GM21717 (cell line): Measurements from ENCODE around the gene RAD51B.
"Not testable (repeated sequence)": the region's sequence is repeated elsewhere in the genome, so short reads cannot be mapped to it uniquely, and the experiment has no call there.

ENCODE experiments used
- ATAC-seq: cut with Tn5 transposase; IDR thresholded peaks from one replicate; pipeline ENCODE4 v1.9.1; 2021; ENCODE audit warnings: mild to moderate bottlenecking, moderate library complexity; ENCODE audit not compliant: unreplicated experiment

Gene RAD51B

DNA sequence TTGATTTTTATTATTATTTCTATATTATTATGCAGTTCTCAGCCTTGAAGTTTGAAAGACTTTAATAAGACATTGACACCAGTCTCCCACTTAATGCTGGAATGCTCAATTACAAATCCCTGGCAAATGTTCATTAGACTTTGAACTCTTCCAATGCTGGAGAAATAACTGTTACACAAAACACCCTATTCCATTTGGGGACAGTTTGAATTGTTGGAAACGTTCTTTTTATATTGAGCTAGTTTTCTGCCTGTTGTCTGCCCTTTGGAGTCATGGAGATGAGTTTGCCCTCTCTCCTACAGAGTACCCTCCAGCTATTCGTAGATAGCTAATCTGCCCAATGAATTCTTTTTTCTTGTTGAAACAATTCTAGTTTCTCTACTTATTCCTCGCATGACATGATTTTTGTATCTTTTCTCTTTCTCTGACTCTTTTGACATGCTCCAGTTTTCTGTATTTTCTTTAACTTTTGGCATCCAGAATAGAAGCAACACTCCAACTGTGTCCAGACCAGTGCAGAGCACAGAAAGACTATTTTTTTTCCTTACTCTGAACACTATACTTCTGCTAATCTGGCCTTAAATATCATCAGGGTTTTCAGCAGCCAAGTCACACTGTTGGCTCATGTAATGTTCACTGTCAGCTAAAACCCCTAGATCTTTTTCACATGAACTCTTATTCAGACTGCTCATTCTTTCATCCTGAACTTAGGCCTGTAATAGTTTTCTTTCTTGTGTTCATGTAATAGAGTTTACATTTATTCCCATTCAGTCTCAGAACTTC lies 379.3 kb downstream of the RAD51B start:
- no peak for ATAC-seq

DNA sequence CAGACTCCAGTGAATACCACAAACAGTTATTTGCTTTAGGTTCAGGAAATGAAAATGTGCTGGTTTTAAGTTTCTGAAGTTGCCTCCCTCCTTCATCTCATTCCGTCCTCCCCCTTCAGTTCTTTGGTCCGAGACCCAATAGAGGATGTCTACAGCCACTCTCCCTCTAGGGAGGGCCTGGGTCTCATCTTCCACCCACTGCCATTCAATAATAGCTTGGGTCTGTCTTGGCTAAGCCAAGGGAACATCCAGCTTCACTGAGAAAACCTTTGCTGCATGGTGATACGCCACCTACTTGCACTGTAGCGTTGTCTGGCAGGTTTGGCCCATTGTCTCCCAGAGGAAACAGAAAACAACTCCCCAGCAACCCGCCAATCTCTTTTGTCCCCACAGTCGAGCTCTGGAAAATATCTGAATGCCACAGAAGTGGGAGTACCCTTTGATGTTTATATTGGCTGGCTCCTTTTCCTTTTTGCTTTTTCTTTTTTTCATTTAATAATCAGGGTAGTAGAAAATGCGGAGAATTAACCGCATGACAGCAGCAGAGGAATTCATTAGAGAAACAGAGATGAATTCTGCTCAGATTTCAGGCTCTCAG lies 380.1 kb downstream of the RAD51B start:
- ATAC-seq = no peak

DNA sequence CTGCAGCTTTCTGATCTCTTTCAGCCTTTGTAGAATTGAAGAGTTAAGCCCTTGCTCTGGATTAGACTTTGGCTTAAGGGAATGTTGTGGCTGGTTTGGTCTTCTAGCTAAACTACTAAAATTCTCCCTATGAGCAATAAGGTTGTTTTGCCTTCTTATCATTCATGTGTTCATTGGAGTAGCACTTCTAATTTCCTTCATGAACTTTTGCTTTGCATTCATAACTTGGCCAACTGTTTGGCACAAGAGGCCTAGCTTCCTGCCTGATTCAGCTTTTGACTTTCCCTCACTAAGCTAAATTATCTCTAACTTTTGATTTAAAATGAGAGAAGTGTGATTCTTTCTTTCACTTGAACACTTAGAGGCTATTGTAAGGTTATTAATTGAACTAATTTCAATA lies 384.3 kb downstream of the RAD51B start:
- no peak for ATAC-seq

DNA sequence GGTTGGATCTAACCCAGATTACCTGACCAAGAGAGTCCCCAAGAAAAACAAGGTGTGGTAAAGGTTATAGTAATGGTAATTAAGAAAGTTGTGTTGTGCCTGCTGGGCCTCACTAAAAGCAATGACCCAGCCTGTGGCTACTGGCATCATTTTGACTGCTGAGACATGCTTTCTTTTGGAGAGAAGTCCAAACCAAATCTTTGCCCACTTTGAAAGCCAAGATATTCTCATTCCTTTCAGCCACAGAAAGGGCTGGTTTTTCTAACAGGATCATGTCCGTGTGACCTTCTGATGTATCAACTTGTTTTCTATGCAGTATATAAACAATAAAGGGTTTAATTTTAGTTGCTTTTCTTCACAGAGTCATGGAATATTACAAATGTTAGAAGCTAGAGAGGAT lies 388.6 kb downstream of the RAD51B start:
- ATAC-seq = no peak

DNA sequence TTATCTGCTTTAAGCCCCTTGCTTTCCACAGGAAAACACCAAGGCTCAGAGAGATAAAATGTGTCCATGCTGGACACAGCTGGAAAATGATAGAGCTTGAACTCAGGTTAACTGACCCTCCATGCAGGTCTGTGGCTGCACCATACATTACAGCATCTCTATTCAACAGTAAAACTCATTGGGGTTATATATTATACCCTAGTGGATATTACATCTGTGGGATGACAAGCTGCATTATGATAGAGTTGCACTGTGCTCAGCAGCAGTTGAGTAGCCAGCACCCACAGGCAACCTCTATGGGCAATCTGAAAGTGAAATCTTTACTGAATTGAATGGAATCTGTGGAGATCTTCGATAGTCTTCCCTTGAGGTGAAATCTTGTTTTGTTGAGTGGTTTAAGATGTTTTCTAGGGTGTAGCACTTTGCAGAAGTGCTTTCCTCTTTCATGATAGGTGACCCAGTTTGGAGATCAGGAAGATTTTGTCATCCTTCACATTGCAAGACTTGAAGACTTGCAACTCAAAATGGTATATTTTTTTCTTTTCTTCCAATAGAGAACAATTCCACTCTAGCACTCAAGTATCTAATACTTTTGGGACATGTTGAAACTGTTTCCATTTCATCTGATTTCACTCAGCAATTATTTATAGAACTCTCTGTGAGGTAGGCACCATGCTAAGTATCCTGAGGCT lies 389.2 kb downstream of the RAD51B start:
- no peak for ATAC-seq

DNA sequence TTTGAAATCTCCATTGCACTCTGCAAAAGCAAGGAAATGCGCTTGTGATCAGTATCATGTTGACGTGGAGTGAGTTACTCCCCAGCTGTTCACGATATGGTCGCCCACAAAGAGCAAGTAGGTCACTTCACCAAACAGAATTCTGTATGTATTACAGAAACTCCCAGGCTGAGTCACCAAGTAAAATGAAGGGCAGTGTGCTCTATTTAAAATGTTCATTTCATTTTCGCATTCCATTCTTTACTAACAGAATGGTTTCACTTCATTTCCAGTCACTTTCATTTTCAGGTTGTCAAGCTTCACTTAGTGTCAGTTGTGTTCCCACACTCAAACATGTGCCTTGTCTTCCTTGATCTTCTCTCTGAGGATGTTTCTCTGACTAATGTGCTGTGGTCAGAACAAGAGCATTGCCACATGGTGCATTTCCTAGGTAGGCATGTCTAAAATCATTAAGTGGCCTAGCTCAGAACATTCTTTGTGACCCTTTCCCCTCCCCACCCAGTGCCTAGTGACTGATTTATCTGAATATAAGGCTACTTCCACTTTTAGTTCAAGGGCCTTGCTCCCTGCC lies 391.2 kb downstream of the RAD51B start:
- peak; percentile 90 for ATAC-seq

DNA sequence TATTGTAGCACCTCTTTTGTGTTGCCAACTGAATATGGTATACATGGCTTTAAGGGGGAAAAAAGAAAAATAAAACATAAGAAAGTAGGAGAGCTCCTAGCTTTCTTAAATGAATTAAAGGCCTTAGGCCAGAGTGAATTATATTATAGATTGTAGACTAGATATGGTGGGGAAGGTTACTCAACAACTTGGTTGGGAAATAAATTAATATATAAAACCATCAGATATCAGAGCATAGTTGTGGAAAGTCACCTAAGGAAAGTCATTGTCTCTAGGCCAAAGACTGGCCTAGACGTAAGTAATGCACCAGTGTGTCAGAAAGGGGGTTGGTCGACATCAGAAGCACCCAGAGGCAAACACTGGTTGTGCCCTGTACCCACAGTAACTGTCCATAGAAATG lies 391.8 kb downstream of the RAD51B start:
- no peak for ATAC-seq

DNA sequence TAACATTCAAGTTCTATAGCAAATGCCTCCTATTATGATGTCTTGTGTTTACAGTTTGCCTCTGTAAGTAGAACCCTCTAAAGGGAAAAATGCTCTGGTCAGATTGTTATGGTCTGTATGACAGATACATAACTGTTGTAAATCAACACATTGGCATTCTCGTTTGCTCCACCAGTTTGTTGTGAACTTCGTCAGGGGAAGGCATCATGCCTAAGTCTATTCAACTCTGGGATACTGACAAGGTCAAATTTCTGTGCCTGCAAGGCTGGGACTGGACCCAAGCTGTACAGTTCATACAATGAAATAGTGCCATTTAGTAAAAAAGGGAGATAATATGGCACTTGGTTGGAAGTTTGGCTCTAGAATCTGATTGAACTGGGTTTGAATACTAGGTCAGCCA lies 392.3 kb downstream of the RAD51B start:
- no peak for ATAC-seq

DNA sequence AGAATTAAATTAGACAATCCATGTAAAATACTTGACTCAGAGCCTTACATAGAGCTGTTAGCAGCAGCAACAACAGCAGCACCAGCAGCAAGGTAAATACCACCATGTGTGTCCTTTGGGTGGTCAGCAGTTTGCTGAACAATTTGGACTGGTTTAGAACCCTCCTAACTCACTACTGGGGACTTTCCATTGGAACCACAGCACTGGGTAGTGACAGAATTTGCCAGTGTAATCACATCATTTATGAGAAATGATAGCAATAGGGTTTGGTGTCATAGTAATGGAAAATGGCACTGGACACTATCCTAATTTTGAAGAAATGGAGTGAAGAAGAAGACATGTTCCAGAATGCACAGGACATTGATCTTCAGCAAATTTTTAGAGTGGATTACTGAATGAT lies 392.8 kb downstream of the RAD51B start:
- no peak for ATAC-seq

DNA sequence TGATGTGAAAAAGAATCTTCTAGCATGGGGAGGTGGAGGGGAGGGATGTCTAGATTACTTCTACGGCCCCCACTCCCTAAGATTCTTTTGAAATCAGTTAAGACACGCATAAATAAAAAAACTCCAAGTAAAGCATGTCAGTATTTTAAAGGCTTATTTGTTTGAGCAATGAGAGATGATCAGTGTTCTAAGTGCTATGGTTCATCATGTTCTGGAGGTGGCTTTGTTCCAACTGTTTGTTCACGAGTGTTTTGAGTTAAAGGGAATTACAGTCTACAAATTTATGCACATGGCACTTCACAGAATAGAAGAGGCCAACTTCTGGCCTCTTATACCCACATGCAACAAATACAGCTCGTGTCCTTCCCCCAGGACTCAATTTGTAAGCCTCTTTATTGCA lies 394.9 kb downstream of the RAD51B start:
- ATAC-seq = no peak

DNA sequence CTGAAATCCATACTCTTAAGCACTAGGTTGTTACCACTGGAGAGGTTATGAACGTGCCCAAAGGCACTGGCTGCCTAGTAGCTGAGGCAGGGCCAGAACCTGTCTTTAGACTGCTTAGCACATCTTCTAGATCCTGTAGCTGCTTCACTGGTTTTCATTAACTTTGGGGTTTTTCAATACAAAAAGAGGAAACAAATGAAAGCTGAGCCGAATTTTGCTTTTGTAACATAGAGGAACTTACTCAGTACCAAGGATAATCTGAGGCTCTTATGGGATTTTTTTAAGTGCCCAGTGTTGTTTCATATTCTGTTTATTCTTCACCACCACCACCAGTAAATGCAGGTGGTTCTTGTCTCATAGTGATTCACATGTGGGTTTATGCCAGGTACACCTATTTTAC lies 396.1 kb downstream of the RAD51B start:
- no peak for ATAC-seq

DNA sequence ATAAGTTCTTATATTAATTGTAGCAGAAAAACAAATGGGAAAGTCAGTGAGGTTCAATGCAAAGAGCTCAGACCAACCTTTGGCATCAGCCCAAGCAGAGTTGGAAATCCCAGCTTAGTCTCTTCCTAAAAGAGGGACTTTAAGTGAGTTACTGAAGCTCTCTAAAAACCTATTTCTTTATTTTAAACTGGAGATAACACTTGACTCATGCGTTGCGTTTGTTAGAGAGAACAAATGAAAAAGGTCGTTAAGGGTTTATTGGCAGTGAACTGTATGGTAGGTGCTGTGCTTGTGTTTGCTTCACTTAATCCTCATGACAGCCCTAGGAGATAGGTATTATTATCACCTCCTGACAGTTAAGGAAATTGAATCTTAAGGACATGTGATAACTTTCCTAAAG lies 396.5 kb downstream of the RAD51B start:
- no peak for ATAC-seq

DNA sequence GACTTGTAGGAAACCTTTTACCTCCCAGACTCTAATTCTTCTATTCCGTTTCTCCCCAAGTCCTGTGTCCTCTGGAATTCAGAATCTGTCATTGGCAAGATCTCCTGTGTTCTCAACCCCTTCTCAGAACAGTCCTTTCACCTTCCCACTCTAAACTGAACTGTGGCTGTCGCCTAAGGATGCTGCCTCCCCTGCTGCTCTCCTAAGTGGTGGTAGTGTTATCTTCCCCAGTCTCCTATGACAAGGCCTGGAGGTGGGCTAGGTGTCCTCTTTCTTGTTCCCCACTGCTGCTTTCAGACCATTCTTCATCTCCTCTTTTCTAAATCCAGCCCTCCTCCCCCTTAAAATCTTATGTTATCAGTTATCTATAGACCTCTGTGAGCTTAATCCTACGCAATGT lies 397.4 kb downstream of the RAD51B start:
- ATAC-seq = no peak

DNA sequence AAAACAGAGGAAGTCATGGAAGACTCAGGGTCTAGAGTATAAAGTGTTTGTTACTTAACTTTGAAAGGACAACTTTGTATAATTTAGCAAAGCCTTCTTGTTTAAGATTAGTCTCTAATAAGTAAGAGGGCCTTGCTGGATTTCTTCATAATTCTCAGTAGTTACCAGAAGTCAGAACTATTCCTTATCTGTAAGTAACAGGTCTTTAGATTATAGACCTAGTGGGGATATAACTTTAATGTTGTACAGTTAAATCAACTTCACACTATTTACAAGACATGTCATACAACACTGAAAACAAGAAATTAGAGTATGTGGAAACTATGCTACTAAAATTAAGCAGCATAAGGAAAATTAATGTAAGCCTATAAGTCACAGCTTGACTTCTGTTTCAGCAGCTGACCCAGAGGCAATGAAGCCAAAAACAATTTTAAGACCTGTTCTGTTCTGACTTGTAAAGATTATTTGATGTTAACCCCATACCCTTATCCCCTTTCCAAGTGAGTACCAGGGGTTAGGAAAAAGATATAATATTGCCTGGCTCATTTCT lies 398.3 kb downstream of the RAD51B start:
- no peak for ATAC-seq

DNA sequence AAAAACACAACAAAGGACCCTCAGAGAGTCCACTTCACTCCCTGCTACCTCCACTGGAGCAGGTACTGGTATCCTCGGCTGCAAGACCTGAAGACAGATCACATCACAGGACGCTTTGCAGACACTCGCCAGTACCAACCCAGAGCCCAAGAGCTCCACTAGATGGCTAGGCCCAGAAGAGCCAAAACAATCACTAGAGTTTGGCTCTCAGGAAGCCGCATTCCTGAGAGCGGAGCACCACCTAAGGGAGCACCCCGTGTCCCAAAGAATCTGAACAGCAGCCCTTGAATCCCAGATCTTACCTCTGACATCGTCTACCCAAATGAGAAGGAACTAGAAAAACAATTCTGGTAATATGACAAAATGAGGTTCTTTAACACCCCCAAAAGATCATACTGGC lies 399.8 kb downstream of the RAD51B start:
- no peak for ATAC-seq

DNA sequence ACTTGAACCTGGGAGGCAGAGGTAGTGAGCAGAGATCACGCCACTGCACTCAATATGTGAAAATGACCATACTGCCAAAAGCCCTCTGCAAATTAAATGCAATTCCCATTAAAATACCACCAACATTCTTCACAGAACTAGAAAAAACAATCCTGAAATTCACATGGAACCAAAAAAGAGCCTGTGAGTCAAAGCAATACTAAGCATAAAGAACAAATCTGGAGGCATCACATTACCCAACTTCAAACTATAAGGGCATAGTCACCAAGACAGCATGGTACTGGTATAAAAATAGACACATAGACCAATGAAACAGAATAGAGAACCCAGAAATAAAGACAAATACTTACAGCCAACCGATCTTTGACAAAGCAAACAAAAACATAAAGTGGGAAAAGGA lies 401.5 kb downstream of the RAD51B start:
- not testable (repeated sequence) for ATAC-seq

DNA sequence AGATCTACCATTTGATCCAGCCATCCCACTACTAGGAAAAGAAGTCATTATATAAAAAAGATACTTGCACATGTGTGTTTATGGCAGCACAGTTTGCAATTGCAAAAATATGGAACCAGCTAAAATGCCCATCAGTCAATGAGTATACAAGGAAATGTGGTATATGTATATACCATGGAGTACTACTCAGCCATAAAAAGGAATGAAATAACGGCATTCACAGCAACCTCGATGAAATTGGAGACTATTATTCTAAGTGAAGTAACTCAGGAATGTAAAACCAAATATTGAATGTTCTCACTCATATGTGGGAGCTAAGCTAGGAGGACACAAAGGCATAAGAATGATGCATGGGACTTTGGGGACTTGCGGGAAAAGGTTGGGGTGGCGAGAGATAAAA lies 402.6 kb downstream of the RAD51B start:
- no peak for ATAC-seq

DNA sequence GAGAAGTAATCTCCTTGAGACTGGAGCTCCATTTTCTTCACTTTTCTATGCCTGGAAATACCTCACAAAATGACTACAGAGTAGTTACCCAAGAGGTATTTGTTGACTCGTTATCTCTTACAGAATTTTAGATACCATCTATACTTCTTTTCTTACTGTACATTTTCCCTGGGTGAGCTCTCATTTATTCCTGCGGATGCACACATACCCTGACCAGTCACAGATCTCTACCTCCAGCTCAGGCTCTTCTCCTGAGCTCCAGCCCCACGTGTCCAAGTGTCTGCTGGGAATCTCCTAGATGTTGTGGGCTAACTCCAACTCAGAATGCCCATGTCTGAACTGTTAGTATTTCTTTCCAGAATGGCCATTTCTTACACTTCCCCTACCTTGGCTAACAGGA lies 403.1 kb downstream of the RAD51B start:
- no peak for ATAC-seq

DNA sequence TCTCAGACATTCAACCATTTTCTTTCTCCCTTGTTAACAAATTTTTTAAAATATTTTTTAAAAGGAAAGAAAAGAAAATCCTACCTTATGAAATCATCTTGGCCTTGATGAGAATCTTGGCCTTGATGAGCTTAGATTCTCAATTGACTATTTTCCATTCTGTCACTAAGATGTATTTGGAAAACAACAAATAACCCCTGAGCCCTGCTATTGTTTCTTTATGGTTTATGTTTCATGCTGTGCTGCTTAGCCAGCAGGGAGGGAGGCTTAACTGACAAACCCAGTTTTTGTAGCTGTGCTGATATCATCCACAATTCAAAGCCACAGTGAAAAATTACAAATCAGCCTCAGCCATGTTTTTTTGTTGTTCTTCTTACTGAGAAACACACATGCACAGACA lies 404.1 kb downstream of the RAD51B start:
- ATAC-seq = no peak

DNA sequence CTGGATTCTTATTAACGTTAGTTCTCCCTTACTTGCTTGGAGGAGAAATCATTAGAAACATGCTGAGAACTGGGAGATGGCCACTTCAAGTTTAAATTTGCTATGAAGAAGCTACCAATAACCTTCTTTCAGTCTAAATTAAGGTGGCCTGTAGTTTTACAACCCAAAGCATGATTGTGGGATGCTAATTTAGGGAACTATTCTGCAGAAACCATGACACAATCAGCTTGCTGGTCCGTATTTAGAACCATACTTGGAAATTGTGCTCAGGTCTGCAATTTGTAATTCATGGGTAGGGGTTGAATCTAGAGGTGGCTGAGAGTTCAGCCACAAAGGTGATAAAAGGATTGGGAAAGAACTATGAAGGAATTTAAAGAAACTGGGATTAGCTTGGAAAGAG lies 405.7 kb downstream of the RAD51B start:
- ATAC-seq = no peak

DNA sequence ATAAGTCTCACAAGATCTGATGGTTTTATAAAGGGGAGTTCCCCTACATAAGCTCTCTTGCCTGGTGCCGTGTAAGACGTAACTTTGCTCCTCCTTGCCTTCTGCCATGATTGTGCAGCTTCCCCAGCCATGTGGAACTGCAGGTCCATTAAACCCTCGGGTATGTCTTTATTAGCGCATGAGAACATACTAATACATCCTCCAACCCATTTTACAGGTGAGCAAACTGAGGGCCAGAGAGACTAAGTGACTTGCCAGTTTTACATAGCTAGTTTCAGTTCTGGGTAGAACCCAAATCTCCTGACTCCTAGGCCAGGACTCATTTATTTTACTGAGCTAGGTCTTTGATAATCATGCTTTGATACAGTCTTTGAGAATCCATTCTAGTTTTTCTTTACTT lies 406.9 kb downstream of the RAD51B start:
- no peak for ATAC-seq

DNA sequence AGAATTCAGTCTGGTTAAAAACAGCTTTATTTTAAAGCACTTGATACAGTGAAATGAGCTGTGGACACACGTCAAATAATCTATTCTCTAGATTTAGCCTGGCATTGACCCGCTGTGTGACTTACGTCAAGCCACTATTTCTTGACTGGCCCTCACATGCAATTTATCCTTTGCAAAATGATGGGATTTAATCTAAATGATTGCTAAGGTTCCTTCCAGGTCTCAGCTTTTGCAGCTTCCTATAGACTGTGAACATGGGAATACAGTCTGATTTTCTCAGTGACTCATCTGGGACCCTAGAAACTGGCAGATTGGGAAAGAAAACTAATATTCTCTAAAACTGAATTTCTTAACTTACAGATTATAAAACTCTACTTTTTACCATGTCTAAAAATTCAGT lies 409.1 kb downstream of the RAD51B start:
- ATAC-seq = no peak
